ENCODE measurements around the gene LRAT.
"Not testable (repeated sequence)": the region's sequence is repeated elsewhere in the genome, so short reads cannot be mapped to it uniquely, and the experiment has no call there.

LRAT gene

GRCh38 chr4:154722262-154722661, 21.5 kb upstream of the LRAT start:
- Histone ChIP-seq H3K79me1 (ENCODE audit: low read length) (no peaks in the 10 kb centered on the region), H3K4me1 (ENCODE audit: control insufficient read depth in 1 of 2, insufficient read depth in 2 of 2, low read length in 2 of 2) (no peaks in the 10 kb centered on the region)

GRCh38 chr4:154723601-154724000, 20.2 kb upstream of the LRAT start:
- not testable (repeated sequence) for H4K91ac ChIP-seq (ENCODE audit: low read depth, low read length); H3K27me3 ChIP-seq (ENCODE audit: insufficient read depth, low read length); H4K12ac ChIP-seq (ENCODE audit: low read depth, low read length); H2AFZ ChIP-seq (ENCODE audit: insufficient read depth, low read length, poor library complexity); H3K79me2 ChIP-seq (ENCODE audit: control insufficient read depth, insufficient read depth, low read length, poor library complexity); H3K14ac ChIP-seq (ENCODE audit: low read length); H3K9ac ChIP-seq (ENCODE audit: low read length); H3K18ac ChIP-seq (ENCODE audit: low read length); H3K36me3 ChIP-seq (ENCODE audit: control insufficient read depth in 1 of 2, insufficient read depth in 2 of 2, low read length in 2 of 2); H3K23ac ChIP-seq (ENCODE audit: low read length); H3K9me3 ChIP-seq (ENCODE audit: insufficient read depth, low read depth, low read length); H2BK120ac ChIP-seq (ENCODE audit: insufficient read depth, low read length, poor library complexity); H3K4me2 ChIP-seq (ENCODE audit: low read length); H3K4me1 ChIP-seq (ENCODE audit: control insufficient read depth in 1 of 2, insufficient read depth in 2 of 2, low read length in 2 of 2); H3K4ac ChIP-seq (ENCODE audit: low read depth, low read length); H2BK12ac ChIP-seq (ENCODE audit: low read length); H3K27ac ChIP-seq (ENCODE audit: low read depth, low read length); H2BK5ac ChIP-seq (ENCODE audit: low read depth, low read length, poor library complexity); H2AK5ac ChIP-seq (ENCODE audit: low read length); DNase-seq; H3K79me1 ChIP-seq (ENCODE audit: low read length); H4K8ac ChIP-seq (ENCODE audit: low read depth, low read length); H3K4me3 ChIP-seq (ENCODE audit: low read depth, low read length)
- WGBS (ENCODE audit: extremely low coverage, insufficient coverage, insufficient read length): no CpG with 5 or more reads among the region's 7 CpGs

More at GRCh38 chr4:154722262-154722661, 21.5 kb upstream of the LRAT start:
- H2AK5ac ChIP-seq (ENCODE audit: low read length): no peak overlapping the region
- H3K4ac ChIP-seq (ENCODE audit: low read depth, low read length): no peak overlapping the region
- no peak overlapping the region for H2BK5ac ChIP-seq (ENCODE audit: low read depth, low read length, poor library complexity)
- H3K79me2 ChIP-seq (ENCODE audit: control insufficient read depth, insufficient read depth, low read length, poor library complexity): no peaks in the 10 kb centered on the region
- no peak overlapping the region for H3K14ac ChIP-seq (ENCODE audit: low read length)
- no peaks in the 10 kb centered on the region for H3K36me3 ChIP-seq (ENCODE audit: control insufficient read depth in 1 of 2, insufficient read depth in 2 of 2, low read length in 2 of 2)
- no peak overlapping the region for H4K91ac ChIP-seq (ENCODE audit: low read depth, low read length)
- no peaks in the 10 kb centered on the region for H3K9me3 ChIP-seq (ENCODE audit: insufficient read depth, low read depth, low read length)
- no peak overlapping the region for H3K4me3 ChIP-seq (ENCODE audit: low read depth, low read length)
- no peak overlapping the region for H4K8ac ChIP-seq (ENCODE audit: low read depth, low read length)
- no peak overlapping the region for H3K23ac ChIP-seq (ENCODE audit: low read length)
- H2AFZ ChIP-seq (ENCODE audit: insufficient read depth, low read length, poor library complexity): no peak overlapping the region
- no peak overlapping the region for H3K27ac ChIP-seq (ENCODE audit: low read depth, low read length)
- H2BK12ac ChIP-seq (ENCODE audit: low read length): no peak overlapping the region
- H3K9ac ChIP-seq (ENCODE audit: low read length): no peak overlapping the region
- no peak overlapping the region for H4K12ac ChIP-seq (ENCODE audit: low read depth, low read length)
- DNase-seq: no peak
- H3K27me3 ChIP-seq (ENCODE audit: insufficient read depth, low read length): no peaks in the 10 kb centered on the region
- no peak overlapping the region for H3K18ac ChIP-seq (ENCODE audit: low read length)
- H3K4me2 ChIP-seq (ENCODE audit: low read length): no peak overlapping the region
- no peak overlapping the region for H2BK120ac ChIP-seq (ENCODE audit: insufficient read depth, low read length, poor library complexity)

GRCh38 chr4:154727540-154727939, 16.3 kb upstream of the LRAT start:
- no CpG with 5 or more reads among the region's 1 CpG for WGBS (ENCODE audit: extremely low coverage, insufficient coverage, insufficient read length)
- no peak overlapping the region for H2AFZ ChIP-seq (ENCODE audit: insufficient read depth, low read length, poor library complexity)
- H3K79me2 ChIP-seq (ENCODE audit: control insufficient read depth, insufficient read depth, low read length, poor library complexity): no peaks in the 10 kb centered on the region
- H3K4me3 ChIP-seq (ENCODE audit: low read depth, low read length): no peak overlapping the region
- no peaks in the 10 kb centered on the region for H3K9me3 ChIP-seq (ENCODE audit: insufficient read depth, low read depth, low read length)
- H2AK5ac ChIP-seq (ENCODE audit: low read length): no peak overlapping the region
- no peak overlapping the region for H2BK120ac ChIP-seq (ENCODE audit: insufficient read depth, low read length, poor library complexity)
- no peak overlapping the region for H3K27ac ChIP-seq (ENCODE audit: low read depth, low read length)
- DNase-seq: no peak
- no peak overlapping the region for H2BK12ac ChIP-seq (ENCODE audit: low read length)
- no peak overlapping the region for H3K9ac ChIP-seq (ENCODE audit: low read length)
- no peaks in the 10 kb centered on the region for H3K27me3 ChIP-seq (ENCODE audit: insufficient read depth, low read length)
- H3K79me1 ChIP-seq (ENCODE audit: low read length): no peaks in the 10 kb centered on the region
- H3K14ac ChIP-seq (ENCODE audit: low read length): no peak overlapping the region
- H2BK5ac ChIP-seq (ENCODE audit: low read depth, low read length, poor library complexity): no peak overlapping the region
- H3K23ac ChIP-seq (ENCODE audit: low read length): no peak overlapping the region
- no peak overlapping the region for H4K8ac ChIP-seq (ENCODE audit: low read depth, low read length)
- no peak overlapping the region for H3K4ac ChIP-seq (ENCODE audit: low read depth, low read length)
- H3K18ac ChIP-seq (ENCODE audit: low read length): no peak overlapping the region
- H3K4me1 ChIP-seq (ENCODE audit: control insufficient read depth in 1 of 2, insufficient read depth in 2 of 2, low read length in 2 of 2): no peaks in the 10 kb centered on the region
- no peaks in the 10 kb centered on the region for H3K36me3 ChIP-seq (ENCODE audit: control insufficient read depth in 1 of 2, insufficient read depth in 2 of 2, low read length in 2 of 2)
- H3K4me2 ChIP-seq (ENCODE audit: low read length): no peak overlapping the region
- H4K91ac ChIP-seq (ENCODE audit: low read depth, low read length): no peak overlapping the region
- H4K12ac ChIP-seq (ENCODE audit: low read depth, low read length): no peak overlapping the region

- Histone ChIP-seq H3K14ac (ENCODE audit: low read length) (no peak overlapping the region), H2BK5ac (ENCODE audit: low read depth, low read length, poor library complexity) (no peak overlapping the region), H3K27ac (ENCODE audit: low read depth, low read length) (no peak overlapping the region), H3K4me1 (ENCODE audit: control insufficient read depth in 1 of 2, insufficient read depth in 2 of 2, low read length in 2 of 2) (no peaks in the 10 kb centered on the region), H3K18ac (ENCODE audit: low read length) (no peak overlapping the region), H3K27me3 (ENCODE audit: insufficient read depth, low read length) (no peaks in the 10 kb centered on the region), H2AK5ac (ENCODE audit: low read length) (no peak overlapping the region), H2BK120ac (ENCODE audit: insufficient read depth, low read length, poor library complexity) (no peak overlapping the region), H3K4ac (ENCODE audit: low read depth, low read length) (no peak overlapping the region), H4K8ac (ENCODE audit: low read depth, low read length) (no peak overlapping the region), H2AFZ (ENCODE audit: insufficient read depth, low read length, poor library complexity) (no peak overlapping the region), H3K9ac (ENCODE audit: low read length) (no peak overlapping the region), H3K9me3 (ENCODE audit: insufficient read depth, low read depth, low read length) (no peaks in the 10 kb centered on the region), H3K4me2 (ENCODE audit: low read length) (no peak overlapping the region), H3K79me1 (ENCODE audit: low read length) (no peaks in the 10 kb centered on the region), H3K36me3 (ENCODE audit: control insufficient read depth in 1 of 2, insufficient read depth in 2 of 2, low read length in 2 of 2) (no peaks in the 10 kb centered on the region), H3K4me3 (ENCODE audit: low read depth, low read length) (no peak overlapping the region), H2BK12ac (ENCODE audit: low read length) (no peak overlapping the region), H3K23ac (ENCODE audit: low read length) (no peak overlapping the region), H3K79me2 (ENCODE audit: control insufficient read depth, insufficient read depth, low read length, poor library complexity) (no peaks in the 10 kb centered on the region), H4K91ac (ENCODE audit: low read depth, low read length) (no peak overlapping the region), H4K12ac (ENCODE audit: low read depth, low read length) (no peak overlapping the region)
- DNase-seq: no peak
Observed at GRCh38 chr4:154731756-154732155, 12.0 kb upstream of the LRAT start.

- H3K4me3 ChIP-seq (ENCODE audit: low read depth, low read length): no peak overlapping the region
- WGBS (ENCODE audit: extremely low coverage, insufficient coverage, insufficient read length): no CpG with 5 or more reads among the region's 4 CpGs
- H3K36me3 ChIP-seq (ENCODE audit: control insufficient read depth in 1 of 2, insufficient read depth in 2 of 2, low read length in 2 of 2): no peaks in the 10 kb centered on the region
- H2BK120ac ChIP-seq (ENCODE audit: insufficient read depth, low read length, poor library complexity): no peak overlapping the region
- H3K27ac ChIP-seq (ENCODE audit: low read depth, low read length): no peak overlapping the region
- no peak overlapping the region for H3K23ac ChIP-seq (ENCODE audit: low read length)
- no peak overlapping the region for H4K8ac ChIP-seq (ENCODE audit: low read depth, low read length)
- H3K18ac ChIP-seq (ENCODE audit: low read length): no peak overlapping the region
- no peak overlapping the region for H3K14ac ChIP-seq (ENCODE audit: low read length)
- H3K4me1 ChIP-seq (ENCODE audit: control insufficient read depth in 1 of 2, insufficient read depth in 2 of 2, low read length in 2 of 2): no peaks in the 10 kb centered on the region
- H2BK5ac ChIP-seq (ENCODE audit: low read depth, low read length, poor library complexity): no peak overlapping the region
- H3K9me3 ChIP-seq (ENCODE audit: insufficient read depth, low read depth, low read length): no peaks in the 10 kb centered on the region
- H2BK12ac ChIP-seq (ENCODE audit: low read length): no peak overlapping the region
- H3K4me2 ChIP-seq (ENCODE audit: low read length): no peak overlapping the region
- H3K27me3 ChIP-seq (ENCODE audit: insufficient read depth, low read length): no peaks in the 10 kb centered on the region
- H2AK5ac ChIP-seq (ENCODE audit: low read length): no peak overlapping the region
- no peak overlapping the region for H4K91ac ChIP-seq (ENCODE audit: low read depth, low read length)
- no peak overlapping the region for H3K4ac ChIP-seq (ENCODE audit: low read depth, low read length)
- H2AFZ ChIP-seq (ENCODE audit: insufficient read depth, low read length, poor library complexity): no peak overlapping the region
- H3K79me1 ChIP-seq (ENCODE audit: low read length): no peaks in the 10 kb centered on the region
- no peaks in the 10 kb centered on the region for H3K79me2 ChIP-seq (ENCODE audit: control insufficient read depth, insufficient read depth, low read length, poor library complexity)
- DNase-seq: no peak
- H3K9ac ChIP-seq (ENCODE audit: low read length): no peak overlapping the region
- no peak overlapping the region for H4K12ac ChIP-seq (ENCODE audit: low read depth, low read length)
Observed at GRCh38 chr4:154732669-154733068, 11.1 kb upstream of the LRAT start.

Measured in trophoblast cell (in vitro differentiated cells and primary cell).